ENCODE data around the gene THUMPD2.

DNA sequence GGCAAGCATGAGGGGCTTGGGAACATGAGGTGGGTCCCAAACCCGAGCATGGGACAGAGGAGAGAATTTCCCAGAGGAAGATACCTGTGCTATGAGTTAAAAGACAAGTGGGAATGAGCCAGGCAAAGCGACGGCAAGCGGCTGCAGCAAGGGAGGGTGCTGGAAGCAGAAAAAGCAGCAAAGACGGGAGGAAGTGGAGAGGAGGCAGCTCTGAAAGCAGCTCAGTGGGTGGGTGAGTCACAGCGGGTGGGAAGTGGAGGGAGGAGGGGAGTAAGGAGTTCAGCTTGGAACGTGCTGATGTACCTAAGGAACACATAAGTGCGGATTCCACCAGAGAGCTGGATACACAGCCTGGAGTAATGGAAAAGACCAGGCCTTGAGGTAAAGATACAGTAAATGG is 41.4 kb downstream of the THUMPD2 start:
- TF ChIP-seq, protein P1, sequence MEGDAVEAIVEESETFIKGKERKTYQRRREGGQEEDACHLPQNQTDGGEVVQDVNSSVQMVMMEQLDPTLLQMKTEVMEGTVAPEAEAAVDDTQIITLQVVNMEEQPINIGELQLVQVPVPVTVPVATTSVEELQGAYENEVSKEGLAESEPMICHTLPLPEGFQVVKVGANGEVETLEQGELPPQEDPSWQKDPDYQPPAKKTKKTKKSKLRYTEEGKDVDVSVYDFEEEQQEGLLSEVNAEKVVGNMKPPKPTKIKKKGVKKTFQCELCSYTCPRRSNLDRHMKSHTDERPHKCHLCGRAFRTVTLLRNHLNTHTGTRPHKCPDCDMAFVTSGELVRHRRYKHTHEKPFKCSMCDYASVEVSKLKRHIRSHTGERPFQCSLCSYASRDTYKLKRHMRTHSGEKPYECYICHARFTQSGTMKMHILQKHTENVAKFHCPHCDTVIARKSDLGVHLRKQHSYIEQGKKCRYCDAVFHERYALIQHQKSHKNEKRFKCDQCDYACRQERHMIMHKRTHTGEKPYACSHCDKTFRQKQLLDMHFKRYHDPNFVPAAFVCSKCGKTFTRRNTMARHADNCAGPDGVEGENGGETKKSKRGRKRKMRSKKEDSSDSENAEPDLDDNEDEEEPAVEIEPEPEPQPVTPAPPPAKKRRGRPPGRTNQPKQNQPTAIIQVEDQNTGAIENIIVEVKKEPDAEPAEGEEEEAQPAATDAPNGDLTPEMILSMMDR (optimal IDR thresholded peaks at IDR 0.05 in 1 of 3, IDR thresholded peaks at IDR 0.05 in 1 of 3, conservative IDR thresholded peaks at IDR 0.05 in 1 of 3; ENCODE audit: extremely low read depth in 1 of 3, insufficient read depth in 2 of 3, low read length in 3 of 3): no peak
- no peak for TF ChIP-seq EZH2 (IDR thresholded peaks at IDR 0.05; ENCODE audit: low read length)

Measured in keratinocyte (primary cell).